Right lobe of liver (tissue), 6 donors: ENCODE measurements around the gene RBBP4. TPM values are rescaled to one million over a fixed set of nuclear protein-coding genes. Genes with fewer than 3 reads are reported as not detected.
"Not testable (repeated sequence)": the region's sequence is repeated elsewhere in the genome, so short reads cannot be mapped to it uniquely, and the experiment has no call there.

Experiments used
- ATAC-seq, 4 donors: fragments of 200-7000 bp; cut with Tn5 transposase; one replicate each; pipeline ENCODE4 v1.9.1; 2020; ENCODE audit warnings: mild to moderate bottlenecking in 4 of 4, moderate library complexity in 4 of 4
- DNase-seq, 3 donors: peaks; one replicate each; pipeline ENCODE4 v3.0.0-alpha.2; 2020
- H3K27ac ChIP-seq, 3 donors: fragments of 200-600 bp; one replicate each; pipeline ENCODE4 v1.8.0; 2022
- H3K27me3 ChIP-seq, 2 donors: fragments of 200-600 bp; one replicate each; pipeline ENCODE4 v1.8.0; 2022
- H3K36me3 ChIP-seq, 4 donors: fragments of 200-600 bp; sonication (generic) in 1 of 4; one replicate each; pipeline versions ENCODE4 v1.5.1 to v1.8.0; 2017 to 2022; ENCODE audit warnings: control low read depth in 1 of 4
- H3K4me1 ChIP-seq, 4 donors: fragments of 200-600 bp; sonication (generic) in 1 of 4; one replicate each; pipeline versions ENCODE4 v1.5.1 to v1.8.0; 2017 to 2022; ENCODE audit warnings: control low read depth in 1 of 4
- H3K4me3 ChIP-seq, 3 donors: fragments of 200-600 bp; one replicate each; pipeline ENCODE4 v1.8.0; 2022
- H3K9me3 ChIP-seq, 4 donors: fragments of 200-600 bp; sonication (generic) in 1 of 4; one replicate each; pipeline versions ENCODE4 v1.5.1 to v1.8.0; 2017 to 2022; ENCODE audit warnings: control low read depth in 1 of 4
- CTCF ChIP-seq, 4 donors: fragments of 200-600 bp in 3 of 4; fragments of 450-650 bp in 1 of 4; IDR thresholded peaks; one replicate each; pipeline versions ENCODE4 v1.5.1 to v1.8.0; 2016 to 2022; ENCODE audit warnings: antibody characterized with exemption in 4 of 4, mild to moderate bottlenecking in 2 of 4
- POLR2A ChIP-seq: fragments of 450-650 bp; IDR thresholded peaks from one replicate; pipeline ENCODE4 v1.6.1; 2017; ENCODE audit warnings: antibody characterized with exemption, mild to moderate bottlenecking
- WGBS: methylation state at CpG from one replicate; pipeline ENCODE4 v1.1.6; 2018; ENCODE audit warnings: low coverage, low lambda C conversion rate; ENCODE audit not compliant: insufficient coverage; ENCODE audit errors: missing lambda C conversion rate; 5-methylcytosine and 5-hydroxymethylcytosine counted together
- intact Hi-C, 2 donors: fragments of 100-400 bp; cut with DNase I; formaldehyde crosslinking; loops; one replicate each; pipeline versions ENCODE4 v1.11.2 to v1.14.1; 2022
- total RNA-seq, 6 experiments: library from RNA; depleted of rRNA in 2 of 6; stranded (reverse); fragments of >200 nt in 2 of 6; fragmentation: NEBNext Ultra II Directional in 3 of 6; extraction: Animal tissue kit (Norgen Biotek cat#: 25700) in 3 of 6; gene quantifications; one replicate each; pipeline versions ENCODE4 v1.1.0 to v1.2.4, GENCODE V29; 2016 to 2023
- donor health status: DM: no; HTN: yes; CAD: no.
- donor health status: DM: no; HTN: no; CAD: no.
- donor health status: DM: no; HTN: no; CAD: no.
- donor health status: DM: no; HTN: yes; CAD: no.
- donor health status: DM: no; HTN: yes; CAD: no.

The RBBP4 gene
- total RNA-seq, 6 experiments from 2014 or later = 50.1 to 66.1 (median 58.8) TPM

GRCh38 chr1:32626176-32626575 is 24.8 kb upstream of the RBBP4 start:
- Histone ChIP-seq H3K4me3 (no peak overlapping the region), H3K27ac (no peak overlapping the region), H3K36me3 (peaks cover 0 to 23% (median 1%) of the 10 kb centered on the region in 4 donors), H3K4me1 (no peaks in the 10 kb centered on the region), H3K27me3 (no peaks in the 10 kb centered on the region), H3K9me3 (no peaks in the 10 kb centered on the region)
- DNase-seq (no peak), ATAC-seq (no peak)
- intact Hi-C loops = no loop called here
- TF ChIP-seq POLR2A (no peak), CTCF (IDR thresholded peaks at IDR 0.05) (no peak)
- 83% methylated on average over 1 of the region's 1 CpG for WGBS

- H3K27ac ChIP-seq = no peak overlapping the region
- no peak for ATAC-seq
- H3K27me3 ChIP-seq = no peaks in the 10 kb centered on the region
- no peak overlapping the region for H3K4me3 ChIP-seq
- intact Hi-C loops = no loop called here
- WGBS = 59% methylated on average over 5 of the region's 11 CpGs
- no peak for DNase-seq
- no peaks in the 10 kb centered on the region for H3K9me3 ChIP-seq
- no peaks in the 10 kb centered on the region for H3K4me1 ChIP-seq
- peaks cover 0 to 28% (median 1%) of the 10 kb centered on the region in 4 donors for H3K36me3 ChIP-seq
- TF ChIP-seq POLR2A (no peak), CTCF (IDR thresholded peaks at IDR 0.05) (no peak)
Observed at GRCh38 chr1:32627596-32628162, 23.3 kb upstream of the RBBP4 start.

- H3K27me3 ChIP-seq, DNase-seq, H3K4me3 ChIP-seq, H3K9me3 ChIP-seq, intact Hi-C loops, ATAC-seq, H3K27ac ChIP-seq, H3K4me1 ChIP-seq: not testable (repeated sequence)
- WGBS = 100% methylated on average over 1 of the region's 4 CpGs
- H3K36me3 ChIP-seq = peaks cover 0 to 41% (median 2%) of the 10 kb centered on the region in 4 donors
Observed at GRCh38 chr1:32630173-32630572, 20.8 kb upstream of the RBBP4 start.

- no peaks in the 10 kb centered on the region for H3K4me1 ChIP-seq
- WGBS = 82% methylated on average over 2 of the region's 2 CpGs
- intact Hi-C loops = no loop called here
- ATAC-seq (no peak), DNase-seq (no peak)
- H3K36me3 ChIP-seq = peaks cover 0 to 25% (median 2%) of the 10 kb centered on the region in 4 donors
- TF ChIP-seq POLR2A = no peak
- no peak for TF ChIP-seq CTCF (IDR thresholded peaks at IDR 0.05)
- no peaks in the 10 kb centered on the region for H3K9me3 ChIP-seq
- H3K27ac ChIP-seq = no peak overlapping the region
- H3K4me3 ChIP-seq = no peak overlapping the region
- H3K27me3 ChIP-seq = no peaks in the 10 kb centered on the region
Observed at GRCh38 chr1:32632829-32633228, 18.2 kb upstream of the RBBP4 start.

GRCh38 chr1:32635508-32636277 is 15.3 kb upstream of the RBBP4 start:
- DNase-seq = no peak
- H3K36me3 ChIP-seq = peaks cover 0 to 18% (median 2%) of the 10 kb centered on the region in 4 donors
- ATAC-seq = no peak
- no peak overlapping the region for H3K4me3 ChIP-seq
- intact Hi-C loops = no loop called here
- H3K27ac ChIP-seq = no peak overlapping the region
- H3K27me3 ChIP-seq = no peaks in the 10 kb centered on the region
- no peaks in the 10 kb centered on the region for H3K4me1 ChIP-seq
- no peak for TF ChIP-seq CTCF (IDR thresholded peaks at IDR 0.05)
- TF ChIP-seq POLR2A = no peak
- no peaks in the 10 kb centered on the region for H3K9me3 ChIP-seq
- 98% methylated on average over 7 of the region's 8 CpGs for WGBS
